Measurements from ENCODE around the gene PPP1CA.
"Not testable (repeated sequence)": the region's sequence is repeated elsewhere in the genome, so short reads cannot be mapped to it uniquely, and the experiment has no call there.

Gene PPP1CA

DNA sequence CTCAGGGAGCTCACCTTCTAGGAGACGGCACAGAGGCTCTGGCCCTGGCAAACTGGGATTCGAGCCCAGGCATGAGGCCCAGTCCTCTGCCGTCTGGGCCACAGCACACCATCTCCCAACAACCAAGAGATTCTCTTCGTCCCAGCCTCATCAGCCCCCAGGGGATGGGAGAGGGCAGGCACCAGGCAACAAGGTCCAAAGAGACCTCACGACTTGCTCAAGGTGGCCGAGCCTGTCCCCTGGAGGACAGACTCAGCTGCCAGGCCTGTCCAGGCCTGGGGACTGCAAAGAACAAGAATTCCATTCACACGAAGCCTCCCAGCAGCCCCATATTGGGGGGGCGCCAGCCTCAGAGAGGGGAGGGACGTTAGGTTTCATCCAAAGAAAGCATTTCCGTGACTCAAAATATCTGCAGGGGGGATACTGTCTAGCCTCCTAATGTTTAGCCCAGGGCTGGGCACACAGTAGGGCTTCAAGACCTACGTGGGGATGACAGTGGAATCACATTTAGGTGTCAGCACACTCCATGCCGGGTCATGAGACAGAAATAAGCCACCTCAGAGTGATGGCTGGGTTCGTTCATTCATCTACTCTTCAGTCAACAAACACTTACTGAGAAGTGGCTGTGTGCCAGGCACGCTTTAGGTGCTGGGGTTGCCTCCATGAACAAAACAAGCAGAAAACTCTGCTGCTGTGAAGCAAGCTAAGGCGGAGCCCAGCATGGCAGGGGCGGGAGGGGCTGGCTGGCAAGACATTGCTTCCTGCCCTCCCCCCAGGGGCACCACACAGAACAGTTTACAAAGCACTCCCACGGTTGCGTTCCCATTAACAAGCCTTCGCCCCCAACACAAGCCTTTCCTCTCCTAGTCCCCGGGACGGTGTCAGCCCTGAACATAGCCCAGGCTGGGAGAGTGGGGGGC is 15.0 kb upstream of the PPP1CA start:
- peak; percentile 83 for DNase-seq

DNA sequence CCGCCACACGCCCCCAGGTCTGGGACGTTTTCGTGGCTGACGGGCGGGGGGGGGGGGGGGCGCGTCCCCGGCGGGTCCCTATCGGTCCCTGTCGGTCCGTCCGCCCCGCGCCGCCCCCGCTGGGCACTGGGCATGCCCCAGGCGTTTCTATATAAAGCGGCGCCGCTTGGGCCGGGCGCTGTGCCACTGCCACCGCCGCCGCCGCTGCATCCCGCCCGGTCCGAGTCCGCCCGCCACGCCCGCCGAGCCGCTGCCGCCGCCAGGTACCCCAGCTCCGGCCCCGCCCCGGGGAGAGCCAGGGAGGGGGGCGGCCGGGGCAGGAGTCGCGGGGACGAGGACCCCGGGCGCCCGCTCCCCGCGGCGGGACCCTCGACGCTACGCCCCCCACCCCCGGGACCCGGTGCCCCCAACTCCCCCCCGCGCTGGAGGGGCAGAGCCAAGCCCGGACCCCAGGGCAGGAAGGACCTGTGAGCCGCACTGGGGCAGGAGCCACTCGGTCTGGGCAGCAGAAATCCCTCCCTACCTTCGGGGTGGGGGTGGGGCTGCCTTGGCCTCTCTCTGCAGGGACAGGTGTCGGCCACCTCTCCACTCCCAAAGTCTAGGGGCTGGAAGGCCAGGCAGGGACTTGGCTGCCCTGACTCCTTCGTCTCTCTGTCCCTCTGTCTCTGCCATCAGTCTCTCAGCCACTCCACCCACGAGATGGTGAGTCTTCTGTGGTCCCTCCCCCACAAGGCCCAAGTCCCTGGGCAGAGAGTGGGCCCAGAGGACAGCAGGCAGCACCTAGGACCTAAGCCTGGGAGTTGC is 14.0 kb upstream of the PPP1CA start, which contains the start of gene CARNS1:
Gene CARNS1, plus strand, starts transcription at position 178 of the 804 bp plus-strand sequence. Its CDS starts 522 bp downstream, at position 700.
- peak; percentile 39 for DNase-seq

DNA sequence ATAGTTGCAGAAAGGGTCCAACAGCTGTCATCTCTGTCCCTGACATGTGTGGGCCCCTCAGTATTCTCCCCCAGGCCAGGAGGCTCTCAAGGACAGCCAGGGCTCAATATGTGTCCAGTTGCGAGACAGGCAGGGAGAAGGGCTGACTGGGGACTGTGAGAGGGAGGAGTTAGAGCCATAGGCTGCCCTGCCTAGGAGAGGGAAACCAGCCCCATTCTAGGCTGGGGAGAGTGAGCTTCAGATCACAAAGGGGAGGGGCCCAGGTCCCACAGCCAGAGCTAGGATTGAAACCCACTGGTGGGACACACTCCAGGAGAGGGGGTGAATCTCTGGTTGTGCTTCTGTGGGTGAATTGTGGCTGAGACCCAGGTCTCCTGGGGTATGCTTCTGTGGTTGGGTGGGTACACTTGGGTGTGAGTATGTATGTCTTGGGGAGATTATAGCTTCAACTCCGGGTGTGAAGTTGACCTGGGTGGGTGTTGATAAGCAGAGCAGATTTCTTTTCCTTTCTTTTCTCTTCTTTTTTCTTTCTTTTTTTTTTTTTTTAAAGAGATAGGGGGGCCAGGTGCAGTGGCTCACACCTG is 11.7 kb upstream of the PPP1CA start:
- no peak for DNase-seq

DNA sequence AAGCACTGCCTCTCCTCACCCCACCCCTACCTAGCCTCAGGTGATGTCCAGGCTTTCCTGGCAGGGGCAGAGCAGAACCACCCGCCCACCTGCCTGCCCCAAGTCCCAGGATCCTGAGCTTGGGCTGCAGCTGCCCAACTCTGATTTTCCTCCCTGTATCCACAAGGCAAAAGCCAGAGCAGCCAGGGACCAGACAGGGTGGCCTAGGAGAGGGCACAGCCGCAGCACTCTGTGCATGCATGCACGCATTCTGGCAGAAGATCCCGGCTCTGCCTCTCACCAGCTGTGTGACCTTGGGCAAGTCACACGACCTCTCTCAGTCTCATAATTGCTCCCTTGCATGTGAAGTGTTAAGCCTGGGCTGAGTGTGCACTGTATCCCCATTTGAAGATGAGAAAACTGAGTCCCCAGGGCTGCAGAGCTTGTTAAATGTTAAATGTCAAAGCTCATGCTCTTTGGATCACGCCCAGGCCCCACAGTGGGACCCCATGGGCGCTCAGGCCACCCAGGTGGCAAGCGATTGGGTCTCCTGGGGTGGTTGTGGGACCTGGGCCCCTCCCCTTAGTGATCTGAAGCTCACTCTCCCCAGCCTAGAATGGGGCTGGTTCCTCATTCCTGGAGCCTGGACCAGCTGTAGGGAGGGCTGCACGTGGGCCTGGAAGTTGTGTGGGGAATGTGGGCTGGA is 11.0 kb upstream of the PPP1CA start:
- DNase-seq, result no peak

DNA sequence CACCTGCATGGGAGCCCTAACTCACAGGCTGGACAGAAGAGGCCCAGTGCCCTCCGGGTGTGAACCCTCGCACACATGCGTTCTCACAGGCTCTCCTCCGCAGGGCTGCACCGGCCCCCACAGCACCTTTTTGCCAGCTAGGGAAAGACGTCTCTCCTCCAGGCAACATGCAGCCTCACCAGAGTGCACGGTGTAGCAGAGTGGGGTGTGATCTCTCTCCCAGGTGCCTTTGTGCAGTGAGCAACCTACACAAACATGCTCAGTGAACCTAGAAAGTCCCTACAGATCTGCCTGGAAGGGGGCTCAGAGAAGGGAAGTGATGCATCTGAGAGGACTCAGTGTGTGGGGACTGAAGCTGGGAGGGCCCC is 10.1 kb upstream of the PPP1CA start:
- DNase-seq, result no peak

DNA sequence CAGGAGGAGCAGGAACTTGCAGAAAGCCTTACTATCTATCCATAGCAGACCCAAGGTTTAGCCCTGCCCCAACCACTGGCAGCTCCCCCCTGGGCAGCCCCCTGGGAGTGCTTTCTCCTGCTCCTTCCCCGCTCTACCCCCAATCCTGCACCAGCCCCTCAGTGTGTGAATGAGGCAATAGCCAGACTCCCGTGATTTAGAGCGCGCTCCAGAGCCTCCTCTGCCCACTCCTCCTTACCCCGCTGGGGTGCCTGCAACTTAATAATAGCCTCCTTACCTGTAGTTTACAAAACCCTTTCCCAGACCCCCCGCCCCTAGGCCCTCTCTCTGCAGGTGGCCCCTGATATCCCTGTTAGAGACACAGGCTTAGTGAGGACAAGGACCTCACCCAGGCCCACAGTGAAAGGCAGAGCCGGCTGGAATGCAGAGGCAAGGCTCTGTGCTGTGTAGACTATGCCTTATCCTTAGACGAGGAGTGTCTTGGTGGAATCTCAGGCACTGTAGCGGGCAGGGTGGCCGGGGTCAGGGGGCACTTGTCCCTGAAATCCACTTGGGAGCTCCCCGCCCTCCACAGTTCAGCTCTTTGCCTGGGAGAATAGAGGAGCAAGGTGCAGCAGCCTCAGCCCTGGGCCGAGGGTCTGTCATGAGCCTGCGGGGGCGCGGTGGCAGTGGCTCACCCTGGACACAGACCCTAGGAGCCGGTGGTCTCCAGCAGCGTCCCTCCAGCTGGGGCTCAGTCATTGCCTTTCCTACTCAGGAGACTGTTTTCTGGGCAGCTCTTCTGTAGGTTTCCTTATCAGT is 9.5 kb upstream of the PPP1CA start:
- DNase-seq, result no peak

DNA sequence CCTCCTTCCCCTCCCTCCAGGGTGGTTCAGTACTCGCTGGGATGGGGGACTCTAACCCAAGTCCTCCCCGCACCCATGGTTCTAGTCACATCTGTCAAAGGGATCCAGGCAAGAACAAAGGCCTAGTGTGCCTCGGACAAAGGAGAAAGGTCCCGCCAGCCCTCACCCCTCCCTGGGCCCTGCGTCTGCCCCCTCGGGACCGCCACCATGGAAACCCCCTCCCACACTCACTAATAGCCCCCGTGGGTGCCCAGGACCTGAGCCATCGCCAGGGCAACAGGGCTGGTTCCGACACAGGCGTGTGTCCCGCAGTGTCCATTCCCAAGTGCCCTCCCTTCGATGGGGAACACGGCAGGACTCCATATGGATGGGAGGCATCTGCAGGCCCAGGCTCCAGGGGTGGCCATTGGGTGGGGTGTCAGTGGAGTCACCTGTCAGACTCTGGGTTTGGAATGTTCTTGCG is 8.7 kb upstream of the PPP1CA start:
- no peak for DNase-seq

DNA sequence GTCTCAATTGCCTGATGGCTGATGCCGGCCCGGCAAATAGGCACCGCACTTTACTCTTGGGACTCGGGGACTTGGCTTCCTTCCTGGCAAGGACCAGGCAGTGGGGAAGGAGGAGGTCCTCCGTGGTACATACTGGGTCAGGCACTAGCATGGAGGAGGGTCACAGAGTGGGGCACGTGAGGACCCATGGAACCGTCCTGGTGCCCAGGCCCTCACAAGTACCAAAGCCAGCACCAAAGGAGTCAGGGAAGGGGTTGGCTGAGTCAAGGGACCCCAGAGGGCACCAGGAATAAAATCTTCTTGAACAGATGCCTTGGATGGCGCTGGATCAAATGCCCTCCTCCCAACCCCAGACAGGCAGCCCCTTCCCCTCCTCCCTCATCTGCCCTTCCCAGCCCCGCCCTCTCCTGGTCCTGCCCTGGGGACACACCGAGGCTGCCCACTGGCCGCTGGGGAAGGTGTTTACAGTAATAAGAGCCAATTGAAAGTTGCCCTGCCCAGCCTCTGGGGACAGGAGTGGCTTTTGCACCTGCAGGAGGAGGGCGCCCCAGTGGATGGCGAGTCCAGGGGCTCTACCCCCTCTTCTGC is 8.2 kb upstream of the PPP1CA start:
- DNase-seq, result peak; percentile 34

DNA sequence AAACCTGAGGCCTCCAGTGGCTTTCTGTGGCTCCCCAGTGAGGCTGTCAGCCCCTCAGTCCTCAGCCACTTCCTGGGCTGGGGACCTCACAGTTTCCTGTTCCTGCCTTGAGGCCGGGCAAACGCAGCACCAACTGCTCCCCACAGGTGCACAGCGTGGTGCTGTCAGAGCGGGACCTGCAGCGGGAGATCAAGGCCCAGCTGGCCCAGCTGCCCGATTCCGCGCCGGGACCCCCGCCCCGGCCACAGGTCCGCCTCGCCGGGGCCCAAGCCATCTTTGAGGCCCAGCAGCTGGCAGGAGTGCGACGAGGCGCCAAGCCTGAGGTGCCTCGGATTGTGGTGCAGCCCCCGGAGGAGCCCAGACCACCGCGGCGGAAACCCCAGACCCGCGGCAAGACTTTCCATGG is 7.6 kb upstream of the PPP1CA start:
- DNase-seq, result peak; percentile 68

DNA sequence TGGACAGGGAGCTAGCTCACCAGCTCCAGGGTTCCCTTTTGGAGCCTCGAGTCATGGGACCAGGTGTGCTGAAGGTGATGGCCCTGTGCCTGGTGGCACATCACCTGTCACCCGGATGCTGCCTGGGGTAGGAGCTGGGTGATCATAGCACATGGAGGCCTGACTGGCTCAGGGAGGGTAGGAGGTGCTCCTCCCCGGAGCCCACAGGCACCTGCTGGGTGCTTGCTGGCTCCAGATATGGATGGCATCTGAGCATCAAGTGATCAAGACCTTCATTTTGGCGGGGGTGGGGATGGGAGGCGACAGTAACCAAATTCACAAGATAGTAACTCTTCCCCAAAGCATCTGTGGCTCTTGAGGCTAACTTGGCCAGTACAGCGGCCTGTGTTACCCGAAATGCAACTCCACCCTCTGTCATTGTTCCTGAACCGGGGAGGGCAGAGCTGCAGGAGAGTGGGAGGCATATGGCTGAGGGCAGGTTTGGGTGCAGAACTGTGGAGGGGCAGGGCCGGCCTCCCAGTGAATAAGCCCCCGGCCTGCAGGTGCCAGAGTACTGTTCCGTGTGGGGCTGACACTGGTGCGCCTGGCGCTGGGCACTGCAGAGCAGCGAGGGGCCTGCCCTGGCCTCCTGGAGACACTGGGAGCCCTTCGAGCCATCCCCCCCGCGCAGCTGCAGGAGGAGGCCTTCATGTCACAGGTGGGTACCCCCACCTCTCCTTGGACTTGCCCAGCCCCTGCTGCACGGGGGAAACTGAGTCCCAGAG is 7.0 kb upstream of the PPP1CA start:
- peak; percentile 49 for DNase-seq

DNA sequence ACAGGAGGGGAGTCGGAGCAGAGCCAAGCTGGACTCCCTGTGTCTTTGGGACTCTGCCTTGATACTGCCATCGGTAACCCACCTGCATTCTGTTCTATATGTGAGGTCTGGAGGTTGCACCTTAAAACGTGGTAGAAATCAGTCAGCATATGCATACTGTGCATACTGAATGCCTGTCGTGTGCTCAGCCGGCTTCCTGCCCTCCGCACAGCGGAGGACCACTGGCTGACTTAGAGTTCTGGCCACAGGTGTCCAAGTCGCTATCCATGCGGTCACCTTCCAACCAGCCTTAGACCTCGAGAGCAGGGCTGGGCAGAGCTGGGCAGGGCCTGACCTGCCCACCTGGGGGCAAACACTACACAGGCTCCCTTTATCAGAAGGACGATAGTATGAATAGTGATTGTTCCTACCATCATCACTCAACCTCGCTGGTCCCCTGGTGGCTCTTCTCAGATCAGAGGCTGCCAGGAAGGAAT is 6.1 kb upstream of the PPP1CA start:
- DNase-seq, result peak; percentile 31

DNA sequence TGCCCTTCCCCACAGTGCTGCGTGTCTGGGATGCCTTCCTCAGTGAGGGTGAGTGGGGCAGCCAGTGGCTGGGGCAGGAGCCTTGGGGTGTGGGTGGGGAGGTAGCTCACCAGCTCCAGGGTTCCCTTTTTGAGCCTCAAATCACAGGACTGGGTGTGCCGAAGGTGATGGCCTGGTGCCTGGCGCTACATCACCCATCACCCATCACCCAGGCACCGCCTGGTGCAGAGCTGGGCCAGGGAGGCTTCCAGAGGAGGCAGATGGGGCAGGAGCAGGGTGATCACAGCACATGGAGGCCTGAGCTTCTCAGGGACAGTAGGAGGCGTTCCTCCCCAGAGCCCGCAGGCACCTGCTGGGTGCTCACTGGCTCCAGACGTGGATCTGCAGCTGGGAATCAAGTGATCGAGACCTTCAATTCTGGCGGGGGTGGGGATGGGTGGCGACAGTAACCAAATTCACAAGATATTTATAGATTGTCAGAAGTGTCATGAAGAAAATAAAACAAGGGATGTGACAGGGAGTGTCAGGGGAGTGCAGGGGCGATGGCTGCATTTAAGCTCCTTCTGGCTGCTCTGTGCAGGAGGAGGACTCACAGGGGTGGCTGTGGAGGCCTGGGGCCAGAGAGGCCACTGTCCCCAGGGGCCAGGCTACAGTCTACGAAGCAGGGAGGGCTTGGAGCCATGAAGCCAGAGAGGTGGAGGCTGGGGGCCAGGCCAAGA is 5.5 kb upstream of the PPP1CA start:
- DNase-seq, result peak; percentile 52

DNA sequence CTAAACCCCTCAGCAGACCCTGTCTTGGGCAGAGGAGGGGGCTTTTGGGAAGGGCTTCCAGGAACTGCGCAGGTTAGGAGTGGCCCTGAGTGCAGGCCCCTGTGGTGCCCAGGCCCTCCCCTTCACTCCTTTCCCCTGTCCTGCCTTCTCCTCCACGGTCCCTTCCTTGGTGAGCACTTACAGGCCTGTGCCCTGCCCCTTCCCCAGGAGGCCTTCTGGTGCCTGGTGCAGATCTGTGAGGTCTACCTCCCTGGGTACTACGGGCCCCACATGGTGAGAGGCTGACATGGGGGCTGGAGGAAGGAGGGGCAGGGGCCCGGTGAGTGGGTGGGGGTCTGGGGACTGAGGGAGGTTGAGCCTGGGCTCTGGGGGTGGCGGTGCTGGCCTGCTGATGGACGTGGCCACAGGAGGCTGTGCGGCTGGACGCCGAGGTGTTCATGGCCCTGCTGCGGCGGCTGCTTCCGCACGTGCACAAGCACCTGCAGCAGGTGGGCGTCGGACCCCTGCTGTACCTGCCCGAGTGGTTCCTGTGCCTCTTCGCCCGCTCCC is 4.8 kb upstream of the PPP1CA start:
- no peak for DNase-seq

DNA sequence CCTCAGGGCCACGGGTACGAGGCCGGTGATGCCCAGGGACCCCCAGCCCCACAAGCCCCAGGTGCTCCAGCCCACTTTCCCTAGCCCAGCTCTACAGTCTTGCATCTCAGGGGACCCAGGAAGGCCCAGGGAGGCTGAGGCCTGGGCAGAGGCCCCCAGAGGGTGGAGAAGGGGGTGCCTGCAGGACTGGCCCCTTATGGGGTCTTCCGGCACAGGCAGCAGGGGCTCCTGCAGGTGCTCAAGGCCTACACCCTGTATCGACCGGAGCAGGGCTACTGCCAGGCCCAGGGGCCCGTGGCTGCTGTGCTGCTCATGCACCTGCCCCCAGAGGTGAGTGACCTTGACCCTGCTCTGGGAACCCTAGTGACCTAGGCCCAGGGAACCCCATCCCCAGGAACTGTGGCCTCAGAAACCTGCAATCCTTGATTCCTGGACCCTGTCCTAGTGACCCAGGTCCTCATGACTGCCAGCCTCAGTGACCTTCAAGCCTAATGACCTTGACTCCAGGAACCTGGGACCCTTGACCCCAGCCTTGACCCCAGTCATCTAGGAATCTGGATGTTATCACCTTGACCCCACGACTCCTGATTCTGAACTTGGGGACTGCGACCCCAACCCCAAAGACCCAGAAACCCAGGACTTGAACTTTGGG is 4.2 kb upstream of the PPP1CA start:
- no peak for DNase-seq

DNA sequence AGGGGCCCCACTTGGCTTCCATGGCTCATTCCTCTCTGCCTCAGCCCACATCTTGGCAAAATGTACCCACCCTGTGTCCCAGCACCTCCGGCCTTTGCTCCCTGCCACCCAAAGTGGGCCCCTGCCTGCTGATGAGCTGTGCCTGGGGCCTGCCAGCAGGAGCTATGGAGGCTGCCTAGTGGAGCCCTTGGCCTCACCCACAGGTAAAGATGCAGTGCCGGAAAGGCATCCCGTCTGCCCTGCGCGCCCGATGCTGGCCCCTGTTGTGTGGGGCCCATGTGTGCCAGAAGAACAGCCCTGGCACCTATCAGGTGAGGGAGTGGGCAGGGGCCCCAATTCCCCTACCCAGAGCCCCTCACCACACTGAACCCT is 3.5 kb upstream of the PPP1CA start:
- peak; percentile 34 for DNase-seq

DNA sequence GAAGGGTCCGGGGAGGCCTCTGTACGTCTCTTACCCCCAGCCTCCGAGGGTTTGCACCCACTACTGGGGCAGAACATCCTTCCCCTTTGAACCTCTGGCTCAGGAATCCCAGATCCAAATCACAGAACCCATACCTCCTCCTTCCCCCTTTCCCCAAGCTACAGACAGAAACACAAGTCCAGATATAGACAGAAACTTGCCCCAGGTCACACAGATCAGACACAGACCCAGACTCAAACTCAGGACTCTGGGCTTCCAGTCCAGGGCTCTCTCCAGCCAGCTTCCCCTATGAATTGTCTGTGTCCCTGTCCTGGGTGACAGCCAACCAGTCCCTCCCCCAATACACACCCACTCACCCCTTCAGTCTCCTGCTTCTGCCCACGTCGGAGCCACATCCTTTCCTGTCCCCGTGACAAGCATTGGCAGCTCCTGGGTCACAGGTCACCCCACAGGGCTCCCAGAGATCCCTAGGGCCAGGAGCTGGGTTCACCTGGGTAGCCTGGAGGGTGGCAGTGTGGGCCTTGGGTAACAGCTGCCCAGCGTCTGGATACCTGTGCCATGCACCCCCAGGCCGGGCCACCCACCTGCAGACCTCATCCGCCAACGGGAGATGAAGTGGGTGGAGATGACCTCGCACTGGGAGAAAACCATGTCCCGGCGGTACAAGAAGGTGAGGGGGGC is 3.0 kb upstream of the PPP1CA start:
- peak; percentile 54 for DNase-seq

DNA sequence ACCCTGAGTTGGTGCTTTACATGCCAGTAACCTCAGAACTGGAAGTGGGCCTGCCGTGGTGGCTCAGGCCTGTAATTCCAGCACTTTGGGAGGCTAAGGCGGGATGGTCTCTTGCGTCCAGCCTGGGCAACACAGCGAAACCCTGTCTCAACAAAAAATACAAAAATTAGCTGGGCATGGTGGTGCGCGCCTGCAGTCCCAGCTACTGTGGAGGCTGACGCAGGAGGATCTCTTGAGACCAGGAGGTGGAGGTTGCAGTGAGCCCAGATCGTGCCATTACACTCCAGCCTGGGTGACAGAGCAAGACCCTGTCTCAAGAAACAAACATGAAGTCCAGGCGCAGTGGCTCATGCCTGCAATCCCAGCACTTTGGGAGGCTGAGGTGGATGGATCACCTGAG is 1.4 kb upstream of the PPP1CA start:
- DNase-seq, result not testable (repeated sequence)

DNA sequence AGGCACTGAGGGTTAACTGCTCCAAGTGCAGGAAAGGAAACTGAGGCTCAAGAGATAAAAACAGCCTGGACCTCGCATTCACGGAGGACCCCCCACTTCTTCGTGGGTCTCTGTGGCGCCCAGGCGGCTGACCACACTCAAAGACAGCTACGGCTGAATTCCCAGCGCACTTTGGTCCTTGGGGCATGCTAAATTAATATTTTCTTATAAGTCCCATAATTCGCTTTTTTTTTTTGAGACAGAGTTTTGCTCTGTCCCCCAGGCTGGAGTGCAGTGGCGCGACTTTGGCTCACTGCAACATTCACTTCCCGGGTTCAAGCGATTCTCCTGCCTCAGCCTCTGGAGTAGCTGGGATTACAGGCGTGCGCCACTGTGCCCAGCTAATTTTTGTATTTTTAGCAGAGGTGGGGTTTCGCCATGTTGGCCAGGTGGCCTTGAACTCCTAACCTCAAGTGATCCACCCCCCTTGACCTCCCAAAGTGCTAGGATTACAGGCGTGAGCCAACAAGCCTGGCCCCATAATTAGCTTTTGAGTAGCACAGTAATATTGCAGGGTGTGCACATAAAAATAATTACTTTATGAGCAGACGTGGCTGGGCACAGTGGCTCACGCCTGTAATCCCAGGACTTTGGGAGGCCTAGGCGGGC is 658 bp upstream of the PPP1CA start:
- not testable (repeated sequence) for DNase-seq

Data from activated T-cell treated with anti-CD3 and anti-CD28 coated beads, Interleukin-2, amount 50 U/mL, for 1 hour (primary cell).